Activated naive CD4-positive, alpha-beta T cell treated with anti-CD3 and anti-CD28 coated beads, Interleukin-2, amount 10 ng/mL, durations not matched to agents 7 days and 5 days (primary cell): Measurements from ENCODE around the gene SMIM5.

ENCODE experiments used
- CTCF ChIA-PET: fragments of 350-600 bp; sonication (Branson Sonifier 250); formaldehyde crosslinking; loops from one replicate; lab custom pipeline; 2021; ENCODE audit warnings: antibody characterized with exemption; lab: Charles Lee
- DNase-seq: peaks from one replicate; pipeline ENCODE4 v3.0.0-alpha.2; 2020
- H3K27ac Mint-ChIP-seq: one replicate; pipeline ENCODE4 v1.8.0; 2021; ENCODE audit warnings: mild to moderate bottlenecking, moderate library complexity, mixed read lengths
- H3K27me3 Mint-ChIP-seq: one replicate; pipeline ENCODE4 v1.8.0; 2021; ENCODE audit warnings: mild to moderate bottlenecking, mixed read lengths
- H3K36me3 Mint-ChIP-seq: one replicate; pipeline ENCODE4 v1.8.0; 2021; ENCODE audit warnings: mixed read lengths
- H3K4me1 Mint-ChIP-seq: one replicate; pipeline ENCODE4 v1.8.0; 2021; ENCODE audit warnings: mixed read lengths
- H3K4me3 Mint-ChIP-seq: one replicate; pipeline ENCODE4 v1.8.0; 2021; ENCODE audit warnings: mild to moderate bottlenecking, moderate library complexity, mixed read lengths
- H3K9me3 Mint-ChIP-seq: one replicate; pipeline ENCODE4 v1.8.0; 2021; ENCODE audit warnings: mixed read lengths

Gene SMIM5

GRCh38 chr17:75594499-75595283, 38.5 kb upstream of the SMIM5 start:
- Mint-ChIP-seq H3K27me3 (peaks cover 12% of the 10 kb centered on the region), H3K4me1 (peaks cover 10% of the 10 kb centered on the region), H3K36me3 (no peaks in the 10 kb centered on the region), H3K4me3 (no peak overlapping the region), H3K27ac (no peak overlapping the region), H3K9me3 (no peaks in the 10 kb centered on the region)
- DNase-seq = no peak
- CTCF ChIA-PET = no interaction called here

DNA sequence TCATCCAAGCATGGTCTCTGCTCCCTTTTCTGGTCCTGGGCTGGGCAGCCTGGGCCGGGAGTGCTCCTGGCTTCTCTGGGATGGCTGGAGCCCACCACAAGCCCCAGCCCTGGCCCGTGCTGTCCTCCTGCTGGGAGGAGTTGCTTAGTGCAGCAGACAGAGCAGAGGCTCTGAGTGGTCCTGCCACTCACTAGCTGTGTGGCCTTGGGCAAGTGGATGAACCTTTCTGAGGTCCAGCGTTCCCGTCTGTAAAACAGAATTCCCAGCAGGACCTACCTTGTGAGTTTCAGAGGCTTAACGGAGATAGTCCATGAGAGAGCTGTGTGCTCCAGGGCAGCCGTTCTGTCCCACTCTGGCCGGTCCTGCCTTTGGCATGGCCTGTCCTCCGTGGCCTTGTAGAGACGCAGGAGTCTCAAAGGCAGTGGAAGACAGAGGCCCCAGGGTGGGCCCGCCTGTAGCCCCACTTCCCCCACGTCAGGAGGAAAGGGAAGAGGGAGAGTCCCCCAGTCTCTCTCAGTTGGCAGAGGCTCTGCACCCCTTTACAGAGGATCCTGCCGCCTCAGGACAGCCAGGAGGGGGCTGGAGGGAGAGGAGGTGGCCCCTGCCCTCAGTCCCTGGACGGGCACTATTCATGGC, 37.8 kb upstream of the SMIM5 start:
- CTCF ChIA-PET = no interaction called here
- peaks cover 8% of the 10 kb centered on the region for H3K27me3 Mint-ChIP-seq
- H3K9me3 Mint-ChIP-seq = no peaks in the 10 kb centered on the region
- no peak overlapping the region for H3K4me3 Mint-ChIP-seq
- no peak overlapping the region for H3K27ac Mint-ChIP-seq
- no peaks in the 10 kb centered on the region for H3K36me3 Mint-ChIP-seq
- peaks cover 6% of the 10 kb centered on the region for H3K4me1 Mint-ChIP-seq
- DNase-seq = no peak

GRCh38 chr17:75595920-75596313, 37.3 kb upstream of the SMIM5 start:
- no peak for DNase-seq
- CTCF ChIA-PET = no interaction called here
- no peak overlapping the region for H3K27ac Mint-ChIP-seq
- H3K36me3 Mint-ChIP-seq = no peaks in the 10 kb centered on the region
- H3K4me1 Mint-ChIP-seq = peaks cover 2% of the 10 kb centered on the region
- no peak overlapping the region for H3K4me3 Mint-ChIP-seq
- H3K27me3 Mint-ChIP-seq = peaks cover 6% of the 10 kb centered on the region
- no peaks in the 10 kb centered on the region for H3K9me3 Mint-ChIP-seq

GRCh38 chr17:75596320-75597087, 36.7 kb upstream of the SMIM5 start:
- Mint-ChIP-seq H3K9me3 (no peaks in the 10 kb centered on the region), H3K27me3 (peaks cover 6% of the 10 kb centered on the region), H3K4me1 (no peaks in the 10 kb centered on the region), H3K4me3 (no peak overlapping the region), H3K36me3 (no peaks in the 10 kb centered on the region), H3K27ac (no peak overlapping the region)
- CTCF ChIA-PET = interaction anchor here (1.0 to 1.5 kb wide), 3 partner anchors 36 to 153 kb away, joined by 3 to 5 read pairs (median 4); no protein-coding TSS in a partner anchor
- DNase-seq = no peak

GRCh38 chr17:75601057-75601987, 31.9 kb upstream of the SMIM5 start:
- Mint-ChIP-seq H3K36me3 (no peaks in the 10 kb centered on the region), H3K9me3 (no peaks in the 10 kb centered on the region), H3K27ac (no peak overlapping the region), H3K4me1 (no peaks in the 10 kb centered on the region), H3K4me3 (no peak overlapping the region), H3K27me3 (peaks cover 6% of the 10 kb centered on the region)
- DNase-seq = peak; percentile 78
- CTCF ChIA-PET = interaction anchor here (0.6 to 5.1 kb wide), 25 partner anchors 9 to 762 kb away, joined by 3 to 53 read pairs (median 5); partner anchors contain the start of gene SMIM5

DNA sequence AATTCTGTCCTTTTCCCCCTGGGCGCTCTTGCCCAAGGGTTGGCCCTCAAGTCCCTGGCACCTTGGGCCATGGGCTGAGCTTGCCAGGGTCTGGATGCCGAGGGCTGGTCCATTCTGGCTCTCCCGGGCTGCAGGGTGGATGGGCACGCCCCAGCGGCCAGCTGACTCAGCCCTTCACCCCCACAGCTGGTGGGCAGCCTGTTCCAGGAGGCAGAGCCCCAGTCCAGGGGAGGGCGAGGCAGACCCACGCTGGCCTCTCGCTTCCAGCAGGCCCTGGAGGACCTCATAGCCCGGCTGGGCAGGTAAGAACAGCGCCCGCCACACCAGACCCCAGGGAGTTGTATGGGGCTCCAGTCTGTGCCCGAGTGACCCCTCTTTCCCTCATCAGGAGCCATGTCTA, 30.6 kb upstream of the SMIM5 start:
- H3K4me3 Mint-ChIP-seq = no peak overlapping the region
- no peaks in the 10 kb centered on the region for H3K9me3 Mint-ChIP-seq
- H3K27ac Mint-ChIP-seq = no peak overlapping the region
- peaks cover 4% of the 10 kb centered on the region for H3K27me3 Mint-ChIP-seq
- no peak for DNase-seq
- CTCF ChIA-PET = interaction anchor here (1.5 to 5.1 kb wide), 6 partner anchors 10 to 147 kb away, joined by 3 to 53 read pairs (median 12); no protein-coding TSS in a partner anchor
- H3K4me1 Mint-ChIP-seq = peaks cover 5% of the 10 kb centered on the region
- H3K36me3 Mint-ChIP-seq = no peaks in the 10 kb centered on the region

DNA sequence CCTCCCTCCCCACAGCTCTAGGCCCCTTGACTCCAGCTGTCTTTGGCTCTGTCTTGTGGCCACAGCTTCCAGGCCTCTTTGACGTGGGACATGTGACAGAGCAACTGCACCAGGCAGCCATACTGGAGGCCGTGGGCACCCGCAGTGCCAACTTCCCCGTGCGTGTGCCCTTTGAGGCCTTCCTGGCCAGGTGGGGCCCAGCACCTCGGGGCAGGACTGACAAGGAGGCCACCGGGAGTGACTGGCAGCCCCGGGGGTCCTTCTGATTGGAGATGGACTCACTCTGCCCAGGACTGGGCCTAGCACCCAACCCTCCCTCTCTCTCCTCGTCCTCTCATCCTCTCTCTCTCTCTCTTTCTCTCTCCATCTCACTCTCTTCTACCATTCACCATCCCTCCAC, 30.1 kb upstream of the SMIM5 start:
- Mint-ChIP-seq H3K36me3 (no peaks in the 10 kb centered on the region), H3K9me3 (no peaks in the 10 kb centered on the region), H3K4me3 (no peak overlapping the region), H3K27me3 (peaks cover 4% of the 10 kb centered on the region), H3K27ac (no peak overlapping the region), H3K4me1 (peaks cover 5% of the 10 kb centered on the region)
- no peak for DNase-seq
- CTCF ChIA-PET = interaction anchor here (1.0 to 5.1 kb wide), 4 partner anchors 10 to 178 kb away, joined by 3 to 53 read pairs (median 3); no protein-coding TSS in a partner anchor

- no peaks in the 10 kb centered on the region for H3K9me3 Mint-ChIP-seq
- H3K27ac Mint-ChIP-seq = no peak overlapping the region
- H3K27me3 Mint-ChIP-seq = peaks cover 4% of the 10 kb centered on the region
- H3K36me3 Mint-ChIP-seq = no peaks in the 10 kb centered on the region
- CTCF ChIA-PET = interaction anchor here (1.0 to 5.1 kb wide), 3 partner anchors 24 to 179 kb away, joined by 3 to 53 read pairs (median 3); no protein-coding TSS in a partner anchor
- DNase-seq = no peak
- H3K4me3 Mint-ChIP-seq = no peak overlapping the region
- H3K4me1 Mint-ChIP-seq = peaks cover 5% of the 10 kb centered on the region
Measured at GRCh38 chr17:75604034-75604695, 29.1 kb upstream of the SMIM5 start.

GRCh38 chr17:75605790-75606189, 27.4 kb upstream of the SMIM5 start:
- Mint-ChIP-seq H3K27me3 (peaks cover 4% of the 10 kb centered on the region), H3K9me3 (no peaks in the 10 kb centered on the region), H3K4me3 (no peak overlapping the region), H3K4me1 (peaks cover 5% of the 10 kb centered on the region), H3K36me3 (no peaks in the 10 kb centered on the region), H3K27ac (no peak overlapping the region)
- CTCF ChIA-PET = interaction anchor here (1.1 to 1.5 kb wide), 2 partner anchors 27 to 142 kb away, joined by 4 read pairs; partner anchors contain the start of gene SMIM5
- DNase-seq = no peak

DNA sequence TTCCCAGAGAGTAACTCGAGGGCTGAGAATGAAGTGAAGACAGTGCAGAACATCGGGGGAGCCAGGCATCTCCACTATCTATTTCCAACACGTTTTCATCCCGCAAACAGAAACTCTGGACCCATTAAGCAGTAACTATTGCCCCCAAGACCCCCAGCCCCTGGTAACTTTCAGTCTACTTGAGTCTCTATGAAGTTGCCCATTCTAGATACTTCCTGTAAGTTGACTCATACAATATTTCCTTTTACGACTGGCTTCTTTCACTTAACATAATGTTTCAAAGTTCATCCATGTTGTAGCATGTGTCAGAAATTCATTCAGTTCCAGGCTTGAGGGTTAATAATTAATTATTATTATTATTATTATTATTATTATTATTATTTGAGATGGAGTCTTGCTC, 26.1 kb upstream of the SMIM5 start:
- DNase-seq = no peak
- Mint-ChIP-seq H3K27me3 (peaks cover 4% of the 10 kb centered on the region), H3K4me1 (peaks cover 5% of the 10 kb centered on the region), H3K9me3 (no peaks in the 10 kb centered on the region), H3K27ac (no peak overlapping the region), H3K4me3 (no peak overlapping the region), H3K36me3 (no peaks in the 10 kb centered on the region)
- CTCF ChIA-PET = interaction anchor here (1.5 kb wide), 1 partner anchor 26 kb away, joined by 4 read pairs; the partner anchor contains the start of gene SMIM5

GRCh38 chr17:75610103-75610984, 22.9 kb upstream of the SMIM5 start:
- Mint-ChIP-seq H3K27ac (no peak overlapping the region), H3K36me3 (no peaks in the 10 kb centered on the region), H3K4me3 (no peak overlapping the region), H3K4me1 (peaks cover 5% of the 10 kb centered on the region), H3K27me3 (peaks cover 4% of the 10 kb centered on the region), H3K9me3 (no peaks in the 10 kb centered on the region)
- DNase-seq = no peak
- CTCF ChIA-PET = interaction anchor here (0.7 to 2.0 kb wide), 4 partner anchors 9 to 262 kb away, joined by 4 to 8 read pairs (median 4); partner anchors contain the start of gene SMIM5

DNA sequence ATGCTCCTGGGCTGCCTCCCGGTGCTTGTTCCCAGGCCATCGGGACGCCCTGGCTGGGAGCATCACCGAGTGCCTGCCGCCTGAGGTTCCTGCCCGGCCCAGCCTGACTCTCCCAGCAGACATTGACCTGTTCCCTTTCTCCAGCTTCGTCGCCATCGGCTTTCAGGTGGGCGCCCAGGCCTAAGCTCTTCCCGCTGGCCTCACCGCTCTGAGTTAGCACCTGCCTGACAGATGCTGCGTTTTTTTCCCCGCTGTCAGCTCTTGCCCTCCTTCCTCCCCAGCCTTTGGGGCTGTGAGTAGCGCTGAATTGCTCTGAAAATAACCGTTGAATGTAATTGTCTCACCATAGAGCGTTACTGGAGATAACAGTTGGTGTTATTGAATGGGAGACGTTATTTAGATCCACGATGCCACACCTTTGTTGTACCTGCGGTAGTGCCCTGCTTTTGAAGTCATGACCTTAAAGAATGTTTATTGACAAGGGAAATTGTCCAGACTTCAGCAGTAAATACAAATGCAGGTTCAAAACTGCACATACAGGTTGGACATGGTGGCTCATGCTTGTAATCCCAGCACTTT, 21.3 kb upstream of the SMIM5 start:
- no peaks in the 10 kb centered on the region for H3K9me3 Mint-ChIP-seq
- no peaks in the 10 kb centered on the region for H3K36me3 Mint-ChIP-seq
- peaks cover under 1% of the 10 kb centered on the region for H3K27me3 Mint-ChIP-seq
- H3K4me3 Mint-ChIP-seq = no peak overlapping the region
- H3K27ac Mint-ChIP-seq = no peak overlapping the region
- CTCF ChIA-PET = interaction anchor here (0.7 to 2.1 kb wide), 4 partner anchors 11 to 138 kb away, joined by 3 to 6 read pairs (median 4); no protein-coding TSS in a partner anchor
- peaks cover 3% of the 10 kb centered on the region for H3K4me1 Mint-ChIP-seq
- no peak for DNase-seq
